Measurements from ENCODE around the gene YAF2.

DNA sequence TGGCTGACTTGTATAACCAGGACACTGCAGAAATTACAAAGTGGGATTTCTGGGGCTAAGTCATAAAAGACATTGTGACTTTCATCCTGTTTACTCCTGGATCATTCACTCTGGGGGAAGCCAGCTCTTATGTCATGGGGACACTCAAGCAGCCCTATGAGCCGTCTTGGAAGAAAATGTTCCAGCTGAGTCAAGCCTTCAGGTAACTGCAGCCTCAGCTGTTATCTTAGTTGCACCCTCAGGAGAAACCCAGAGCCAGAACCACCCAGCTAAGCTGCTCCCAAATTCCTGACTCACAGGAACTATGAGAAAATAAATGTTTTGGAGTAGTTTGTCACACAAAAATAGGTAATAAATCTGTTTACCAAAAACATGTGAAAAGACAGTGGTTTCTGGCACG is 50.2 kb downstream of the YAF2 start:
- TF ChIP-seq, protein P1, sequence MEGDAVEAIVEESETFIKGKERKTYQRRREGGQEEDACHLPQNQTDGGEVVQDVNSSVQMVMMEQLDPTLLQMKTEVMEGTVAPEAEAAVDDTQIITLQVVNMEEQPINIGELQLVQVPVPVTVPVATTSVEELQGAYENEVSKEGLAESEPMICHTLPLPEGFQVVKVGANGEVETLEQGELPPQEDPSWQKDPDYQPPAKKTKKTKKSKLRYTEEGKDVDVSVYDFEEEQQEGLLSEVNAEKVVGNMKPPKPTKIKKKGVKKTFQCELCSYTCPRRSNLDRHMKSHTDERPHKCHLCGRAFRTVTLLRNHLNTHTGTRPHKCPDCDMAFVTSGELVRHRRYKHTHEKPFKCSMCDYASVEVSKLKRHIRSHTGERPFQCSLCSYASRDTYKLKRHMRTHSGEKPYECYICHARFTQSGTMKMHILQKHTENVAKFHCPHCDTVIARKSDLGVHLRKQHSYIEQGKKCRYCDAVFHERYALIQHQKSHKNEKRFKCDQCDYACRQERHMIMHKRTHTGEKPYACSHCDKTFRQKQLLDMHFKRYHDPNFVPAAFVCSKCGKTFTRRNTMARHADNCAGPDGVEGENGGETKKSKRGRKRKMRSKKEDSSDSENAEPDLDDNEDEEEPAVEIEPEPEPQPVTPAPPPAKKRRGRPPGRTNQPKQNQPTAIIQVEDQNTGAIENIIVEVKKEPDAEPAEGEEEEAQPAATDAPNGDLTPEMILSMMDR (IDR thresholded peaks at IDR 0.05): no peak
- TF ChIP-seq EZH2 (IDR thresholded peaks at IDR 0.05; ENCODE audit: borderline replicate concordance, insufficient read depth, low read depth, low read length, poor library complexity, severe bottlenecking): no peak
